GM06990 (cell line): ENCODE data around the gene HEATR9.

Experiments
- DNase-seq: peaks from one replicate; pipeline ENCODE4 v3.0.0-alpha.2; 2011; ENCODE audit not compliant: insufficient read length; ENCODE audit errors: extremely low read depth
- H3K27me3 ChIP-seq: replicated peaks from 2 replicates; pipeline ENCODE4 v1.6.0; 2011; ENCODE audit warnings: low read length; ENCODE audit not compliant: control insufficient read depth, insufficient read depth
- H3K36me3 ChIP-seq: 2 replicates; pipeline ENCODE4 v1.5.1; 2011; ENCODE audit warnings: low read length; ENCODE audit not compliant: control insufficient read depth, insufficient read depth
- H3K4me3 ChIP-seq: replicated peaks from 2 replicates; pipeline ENCODE4 v1.5.1; 2011; ENCODE audit warnings: low read depth, mild to moderate bottlenecking, control low read depth, low read length
- CTCF ChIP-seq: IDR thresholded peaks from 2 replicates; pipeline ENCODE4 v1.5.1; 2011; ENCODE audit warnings: low read length, control low read depth, mild to moderate bottlenecking, inconsistent platforms; ENCODE audit not compliant: insufficient read depth, poor library complexity, severe bottlenecking

The HEATR9 gene

GRCh38 chr17:35865412-35866340, 3.0 kb downstream of the HEATR9 start:
- no peak for DNase-seq
- TF ChIP-seq CTCF = no peak
- Histone ChIP-seq H3K36me3 (no peaks in the 10 kb centered on the region; the same call in none of the 2 replicates), H3K4me3 (no peak overlapping the region), H3K27me3 (no peaks in the 10 kb centered on the region)

- no peak for DNase-seq
- Histone ChIP-seq H3K4me3 (no peak overlapping the region), H3K36me3 (no peaks in the 10 kb centered on the region; the same call in none of the 2 replicates), H3K27me3 (no peaks in the 10 kb centered on the region)
- no peak for TF ChIP-seq CTCF
Measured at GRCh38 chr17:35864853-35865252, 3.8 kb downstream of the HEATR9 start.

GRCh38 chr17:35856603-35857002, 12.1 kb downstream of the HEATR9 start:
- no peak for TF ChIP-seq CTCF
- Histone ChIP-seq H3K4me3 (no peak overlapping the region), H3K27me3 (no peaks in the 10 kb centered on the region), H3K36me3 (peaks cover 9% of the 10 kb centered on the region)
- no peak for DNase-seq

GRCh38 chr17:35855965-35856364, 12.7 kb downstream of the HEATR9 start:
- no peak for TF ChIP-seq CTCF
- H3K4me3 ChIP-seq = no peak overlapping the region
- peaks cover 9% of the 10 kb centered on the region for H3K36me3 ChIP-seq
- DNase-seq = no peak
- no peaks in the 10 kb centered on the region for H3K27me3 ChIP-seq

GRCh38 chr17:35849469-35850348, 19.0 kb downstream of the HEATR9 start:
- TF ChIP-seq CTCF = peak; percentile 79
- H3K36me3 ChIP-seq = peaks cover 8% of the 10 kb centered on the region
- H3K4me3 ChIP-seq = no peak overlapping the region
- H3K27me3 ChIP-seq = no peaks in the 10 kb centered on the region
- DNase-seq = peak; percentile 12
